ENCODE results near the gene FCHO2. TPM values are rescaled to one million over a fixed set of nuclear protein-coding genes. Genes with fewer than 3 reads are reported as not detected.

Gene FCHO2
- total RNA-seq, 6 experiments from 2014 or later: 11.7 to 22.8 (median 14.8) TPM

DNA sequence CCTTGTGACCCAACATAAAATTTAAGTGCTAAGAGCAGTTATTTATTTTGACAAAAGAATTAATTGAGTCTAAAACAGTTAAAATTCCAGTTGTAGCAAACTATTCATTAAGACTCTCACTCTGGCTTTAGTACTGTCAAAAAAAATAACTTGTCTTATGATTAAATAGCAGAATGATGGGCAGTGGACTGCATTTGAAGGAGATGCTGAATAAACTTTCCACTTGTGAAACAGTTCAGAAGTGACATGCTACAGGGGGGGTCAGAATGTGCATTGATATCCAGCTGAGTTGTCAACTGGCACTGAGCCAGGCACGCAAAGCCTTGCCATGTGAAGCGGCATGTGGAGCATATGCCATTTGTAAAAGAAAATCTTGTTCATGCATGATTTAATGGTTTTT is 76.0 kb downstream of the FCHO2 start:
- Histone ChIP-seq H3K27me3 (no peaks in the 10 kb centered on the region), H3K9me3 (no peaks in the 10 kb centered on the region), H3K36me3 (no peaks in the 10 kb centered on the region), H3K4me1 (no peaks in the 10 kb centered on the region), H3K4me3 (no peak overlapping the region), H3K27ac (no peak overlapping the region)
- TF ChIP-seq, protein P1, sequence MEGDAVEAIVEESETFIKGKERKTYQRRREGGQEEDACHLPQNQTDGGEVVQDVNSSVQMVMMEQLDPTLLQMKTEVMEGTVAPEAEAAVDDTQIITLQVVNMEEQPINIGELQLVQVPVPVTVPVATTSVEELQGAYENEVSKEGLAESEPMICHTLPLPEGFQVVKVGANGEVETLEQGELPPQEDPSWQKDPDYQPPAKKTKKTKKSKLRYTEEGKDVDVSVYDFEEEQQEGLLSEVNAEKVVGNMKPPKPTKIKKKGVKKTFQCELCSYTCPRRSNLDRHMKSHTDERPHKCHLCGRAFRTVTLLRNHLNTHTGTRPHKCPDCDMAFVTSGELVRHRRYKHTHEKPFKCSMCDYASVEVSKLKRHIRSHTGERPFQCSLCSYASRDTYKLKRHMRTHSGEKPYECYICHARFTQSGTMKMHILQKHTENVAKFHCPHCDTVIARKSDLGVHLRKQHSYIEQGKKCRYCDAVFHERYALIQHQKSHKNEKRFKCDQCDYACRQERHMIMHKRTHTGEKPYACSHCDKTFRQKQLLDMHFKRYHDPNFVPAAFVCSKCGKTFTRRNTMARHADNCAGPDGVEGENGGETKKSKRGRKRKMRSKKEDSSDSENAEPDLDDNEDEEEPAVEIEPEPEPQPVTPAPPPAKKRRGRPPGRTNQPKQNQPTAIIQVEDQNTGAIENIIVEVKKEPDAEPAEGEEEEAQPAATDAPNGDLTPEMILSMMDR (IDR thresholded peaks at IDR 0.05): no peak
- no peak for TF ChIP-seq POLR2A (IDR thresholded peaks at IDR 0.05)
- no peak for ATAC-seq
- WGBS (ENCODE audit: insufficient coverage, low coverage, low lambda C conversion rate, missing lambda C conversion rate): 44% methylated on average over 2 of the region's 2 CpGs
- intact Hi-C loops (cut with DNase I): no loop called here
- no peak for DNase-seq

DNA sequence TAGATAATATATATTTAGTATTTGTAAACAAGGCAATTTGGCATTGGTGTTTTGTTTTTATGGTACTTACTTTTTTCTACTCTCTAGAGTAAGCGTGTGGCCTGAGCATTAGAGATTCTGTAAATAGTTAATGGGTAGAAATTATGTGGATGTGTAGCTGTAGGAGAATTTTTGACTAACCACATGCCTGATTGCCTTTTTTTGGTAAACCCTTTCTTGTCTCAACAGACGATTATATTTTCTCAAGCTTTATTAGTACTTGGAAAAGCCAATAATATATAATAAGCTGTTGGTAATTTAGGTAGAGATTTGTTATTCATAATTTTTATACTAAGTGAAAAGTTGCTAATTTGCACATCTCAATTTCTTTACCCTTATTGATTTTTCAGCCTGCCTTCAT is 76.8 kb downstream of the FCHO2 start:
- TF ChIP-seq, protein P1 (IDR thresholded peaks at IDR 0.05): no peak
- TF ChIP-seq POLR2A (IDR thresholded peaks at IDR 0.05): no peak
- no peaks in the 10 kb centered on the region for H3K36me3 ChIP-seq
- no peak overlapping the region for H3K4me3 ChIP-seq
- WGBS (ENCODE audit: insufficient coverage, low coverage, low lambda C conversion rate, missing lambda C conversion rate): 78% methylated on average over 2 of the region's 2 CpGs
- no peaks in the 10 kb centered on the region for H3K4me1 ChIP-seq
- ATAC-seq (no peak), DNase-seq (no peak)
- no peaks in the 10 kb centered on the region for H3K9me3 ChIP-seq
- no peaks in the 10 kb centered on the region for H3K27me3 ChIP-seq
- no peak overlapping the region for H3K27ac ChIP-seq
- intact Hi-C loops (cut with DNase I): no loop called here

- no peak for DNase-seq
- Histone ChIP-seq H3K4me3 (no peak overlapping the region), H3K27me3 (no peaks in the 10 kb centered on the region), H3K9me3 (no peaks in the 10 kb centered on the region), H3K36me3 (no peaks in the 10 kb centered on the region), H3K27ac (no peak overlapping the region), H3K4me1 (no peaks in the 10 kb centered on the region)
- TF ChIP-seq, protein P1 (IDR thresholded peaks at IDR 0.05): no peak
- no peak for TF ChIP-seq POLR2A (IDR thresholded peaks at IDR 0.05)
- no peak for ATAC-seq
- intact Hi-C loops (cut with DNase I): no loop called here
- 97% methylated on average over 5 of the region's 5 CpGs for WGBS (ENCODE audit: insufficient coverage, low coverage, low lambda C conversion rate, missing lambda C conversion rate)
Observed at GRCh38 chr5:73037545-73037944, 81.7 kb downstream of the FCHO2 start.

GRCh38 chr5:73039082-73039481 is 83.2 kb downstream of the FCHO2 start:
- Histone ChIP-seq H3K9me3 (no peaks in the 10 kb centered on the region), H3K4me1 (no peaks in the 10 kb centered on the region), H3K4me3 (no peak overlapping the region), H3K27ac (no peak overlapping the region), H3K27me3 (no peaks in the 10 kb centered on the region), H3K36me3 (no peaks in the 10 kb centered on the region)
- ATAC-seq: peak in 2 of 4 donors; percentile 37 to 69
- intact Hi-C loops (cut with DNase I): no loop called here
- DNase-seq: no peak
- TF ChIP-seq POLR2A (IDR thresholded peaks at IDR 0.05): no peak
- TF ChIP-seq, protein P1 (IDR thresholded peaks at IDR 0.05): no peak

GRCh38 chr5:73042993-73043392 is 87.2 kb downstream of the FCHO2 start:
- no peak overlapping the region for H3K4me3 ChIP-seq
- intact Hi-C loops (cut with DNase I): no loop called here
- ATAC-seq (no peak), DNase-seq (no peak)
- no peaks in the 10 kb centered on the region for H3K36me3 ChIP-seq
- no peak overlapping the region for H3K27ac ChIP-seq
- no peak for TF ChIP-seq POLR2A (IDR thresholded peaks at IDR 0.05)
- H3K4me1 ChIP-seq: no peaks in the 10 kb centered on the region
- H3K9me3 ChIP-seq: no peaks in the 10 kb centered on the region
- no peaks in the 10 kb centered on the region for H3K27me3 ChIP-seq
